ENCODE results near the gene DIP2C. TPM values are rescaled to one million over a fixed set of nuclear protein-coding genes. Genes with fewer than 3 reads are reported as not detected.
A peak's percentile ranks its signal among the peaks of the same experiment; 100 is the strongest.

The DIP2C gene
- total RNA-seq, 1 donor from 2014 or later = 38.5 TPM

- peak; percentile 47 for DNase-seq (ENCODE audit: low spot score)
Observed at GRCh38 chr10:557792-558328, 131.6 kb downstream of the DIP2C start.

GRCh38 chr10:556971-557637 lies 132.4 kb downstream of the DIP2C start:
- DNase-seq (ENCODE audit: low spot score) = no peak

- peak; percentile 59 for DNase-seq (ENCODE audit: low spot score)
Observed at GRCh38 chr10:555682-556350, 133.7 kb downstream of the DIP2C start.

DNA sequence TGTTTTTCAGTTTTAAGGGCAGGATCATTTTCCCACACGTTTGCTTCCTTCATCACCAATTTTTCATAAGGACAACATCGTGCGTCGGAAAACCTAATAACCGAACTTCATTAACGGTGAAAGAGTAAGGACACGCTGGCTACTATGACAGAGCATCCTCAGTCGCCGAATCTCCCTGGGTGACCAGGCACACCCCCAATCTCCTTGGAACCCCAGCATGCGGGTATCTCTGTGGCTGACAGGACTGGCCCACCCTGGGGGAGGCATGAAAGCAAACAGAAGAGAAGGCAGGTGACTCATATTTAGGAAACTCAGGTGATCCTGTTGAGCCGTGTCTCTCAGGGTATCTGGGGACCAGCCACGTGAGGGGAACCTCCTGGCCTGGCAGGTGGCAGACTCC lies 134.2 kb downstream of the DIP2C start:
- peak; percentile 59 for DNase-seq (ENCODE audit: low spot score)

DNA sequence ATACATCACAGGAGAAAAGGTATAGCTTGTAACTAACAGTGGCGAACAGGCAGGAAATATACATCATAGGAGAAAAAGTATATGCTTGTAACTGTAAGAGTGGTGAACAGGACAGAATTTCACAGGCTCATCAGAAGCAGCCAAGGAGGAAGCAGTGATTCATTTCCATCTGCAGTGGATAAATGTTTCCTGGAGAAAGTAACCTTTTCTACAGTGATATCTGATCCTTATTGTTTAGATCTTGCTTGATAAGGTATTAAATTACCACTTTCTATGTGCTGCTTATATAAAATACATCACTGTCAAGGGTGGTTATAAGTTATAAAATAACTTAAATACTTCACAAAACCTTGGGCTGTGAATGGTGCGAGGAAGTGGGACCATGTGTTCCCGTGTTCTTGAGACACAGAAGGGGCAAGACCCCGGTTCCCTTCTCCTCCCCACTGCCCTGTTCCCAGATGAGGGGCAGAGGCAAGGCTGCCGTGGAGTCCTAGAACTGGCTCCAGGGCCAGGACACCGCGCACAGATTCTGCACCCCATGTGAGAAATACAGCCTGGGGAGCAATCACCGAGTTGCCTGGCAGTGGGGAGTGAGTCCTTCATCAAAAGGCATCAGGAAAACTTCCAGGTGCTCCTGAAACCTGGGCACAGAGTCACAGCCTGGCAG lies 135.2 kb downstream of the DIP2C start:
- DNase-seq (ENCODE audit: low spot score) = peak; percentile 39

- peak; percentile 81 for DNase-seq (ENCODE audit: low spot score)
Observed at GRCh38 chr10:553233-553632, 136.2 kb downstream of the DIP2C start.

DNA sequence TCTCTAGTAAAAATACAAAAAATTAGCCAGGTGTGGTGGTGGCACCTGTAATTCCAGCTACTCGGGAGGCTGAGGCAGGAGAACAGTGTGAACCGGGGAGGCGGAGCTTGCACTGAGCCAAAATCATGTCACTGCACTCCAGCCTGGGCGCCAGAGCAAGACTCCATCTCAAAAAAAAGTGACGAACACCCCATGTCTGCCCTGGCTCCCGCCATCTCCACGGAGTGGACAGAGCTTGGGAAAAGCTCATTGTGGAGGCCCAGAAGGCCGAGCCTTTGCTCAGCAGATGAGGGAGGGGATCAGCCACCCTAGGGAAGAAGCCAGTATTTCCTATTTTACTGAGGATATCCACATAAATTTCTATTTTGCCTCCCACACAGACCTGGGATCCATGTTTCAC lies 136.8 kb downstream of the DIP2C start:
- DNase-seq (ENCODE audit: low spot score) = peak; percentile 71

GRCh38 chr10:551373-552252 lies 137.9 kb downstream of the DIP2C start:
- DNase-seq (ENCODE audit: low spot score) = peak; percentile 62

- peak; percentile 82 for DNase-seq (ENCODE audit: low spot score)
Observed at GRCh38 chr10:550665-551372, 138.6 kb downstream of the DIP2C start.

- peak; percentile 55 for DNase-seq (ENCODE audit: low spot score)
Observed at GRCh38 chr10:549391-549790, 140.1 kb downstream of the DIP2C start.

GRCh38 chr10:548238-548901 lies 141.1 kb downstream of the DIP2C start:
- peak; percentile 65 for DNase-seq (ENCODE audit: low spot score)

DNA sequence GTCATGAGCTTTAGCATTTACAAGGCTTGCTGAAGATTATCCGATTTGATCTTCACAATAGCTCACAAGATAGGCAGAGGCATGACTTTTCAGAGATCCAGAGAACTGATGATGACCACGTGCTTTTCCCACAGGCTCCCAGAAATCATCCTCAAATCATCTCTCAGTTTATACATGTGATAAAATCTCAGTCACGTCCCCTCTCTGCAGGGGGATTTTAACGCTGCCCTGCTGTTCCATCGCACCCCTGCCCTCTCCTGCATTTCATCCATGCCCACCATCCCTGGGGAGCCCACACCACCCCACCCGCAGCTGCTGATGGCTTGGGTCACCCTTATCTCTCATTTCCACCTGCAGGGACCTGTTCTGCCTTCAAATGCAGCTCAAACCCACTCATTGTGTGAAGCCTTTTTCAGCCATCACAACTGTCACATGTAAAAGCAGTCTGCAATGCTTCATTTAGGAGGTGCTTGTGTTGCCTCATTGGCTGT lies 141.8 kb downstream of the DIP2C start:
- peak; percentile 64 for DNase-seq (ENCODE audit: low spot score)

- DNase-seq (ENCODE audit: low spot score) = peak; percentile 76
Observed at GRCh38 chr10:546971-547590, 142.4 kb downstream of the DIP2C start.

DNA sequence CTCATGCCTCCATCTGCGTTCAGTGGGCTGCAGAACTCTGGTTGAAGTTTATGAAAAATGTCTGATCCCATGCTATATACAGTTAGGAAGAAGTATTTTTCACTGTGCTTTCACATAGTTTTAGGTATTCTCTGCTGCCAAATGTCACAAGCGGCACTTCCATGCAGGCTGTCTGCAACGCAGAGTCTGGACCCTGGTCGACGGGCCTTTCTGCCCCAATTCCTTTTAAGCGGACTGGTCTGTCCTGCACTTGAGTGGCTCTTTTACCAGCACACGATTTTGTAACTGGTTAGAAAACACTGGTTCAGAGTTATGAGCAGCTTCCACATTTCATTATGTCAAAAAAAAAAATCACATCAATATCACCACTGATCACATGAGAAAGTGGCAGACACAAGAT lies 143.0 kb downstream of the DIP2C start:
- DNase-seq (ENCODE audit: low spot score) = peak; percentile 26

DNA sequence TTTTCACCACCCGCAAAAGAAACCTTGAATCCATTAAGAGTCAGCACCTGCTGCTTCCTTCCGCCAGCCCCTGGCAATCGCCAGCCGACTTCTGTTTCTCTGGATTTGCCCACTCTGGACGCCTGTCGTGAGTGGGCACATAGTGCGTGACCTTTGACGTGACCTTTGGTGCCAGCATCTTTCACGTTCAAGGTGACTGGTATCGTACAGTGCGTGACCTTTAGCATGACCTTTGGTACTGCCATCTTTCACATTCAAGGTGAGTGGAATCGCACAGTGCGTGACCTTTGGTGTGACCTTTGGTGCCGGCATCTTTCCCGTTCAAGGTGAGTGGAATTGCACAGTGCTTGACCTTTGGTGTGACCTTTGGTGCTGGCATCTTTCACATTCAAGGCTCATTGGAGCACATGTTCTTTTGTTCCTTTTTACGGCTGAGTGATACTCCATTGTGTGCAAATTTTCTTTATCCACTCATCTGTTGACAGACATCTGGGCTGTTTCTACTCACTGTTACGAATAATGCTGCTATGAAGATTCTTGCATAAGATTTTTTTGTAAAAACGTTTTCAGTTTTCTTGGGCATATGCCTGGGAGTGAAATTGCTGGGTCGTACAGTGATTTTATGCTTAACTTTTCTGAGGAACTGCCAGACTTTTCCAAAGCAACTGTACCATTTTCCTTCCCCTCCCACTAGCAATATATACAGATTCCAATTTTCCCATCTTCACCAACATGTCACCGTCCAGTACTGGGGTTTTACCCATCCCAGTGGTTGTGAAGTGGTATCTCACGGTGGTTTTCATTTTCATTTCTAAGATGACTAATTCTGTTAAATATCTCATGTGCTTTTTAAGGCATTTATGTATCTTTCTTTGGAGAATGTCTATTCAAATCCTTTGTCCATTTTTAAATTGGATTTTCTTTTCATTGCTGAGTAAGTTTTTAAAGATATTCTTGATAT lies 145.3 kb downstream of the DIP2C start:
- DNase-seq (ENCODE audit: low spot score) = peak; percentile 57

DNA sequence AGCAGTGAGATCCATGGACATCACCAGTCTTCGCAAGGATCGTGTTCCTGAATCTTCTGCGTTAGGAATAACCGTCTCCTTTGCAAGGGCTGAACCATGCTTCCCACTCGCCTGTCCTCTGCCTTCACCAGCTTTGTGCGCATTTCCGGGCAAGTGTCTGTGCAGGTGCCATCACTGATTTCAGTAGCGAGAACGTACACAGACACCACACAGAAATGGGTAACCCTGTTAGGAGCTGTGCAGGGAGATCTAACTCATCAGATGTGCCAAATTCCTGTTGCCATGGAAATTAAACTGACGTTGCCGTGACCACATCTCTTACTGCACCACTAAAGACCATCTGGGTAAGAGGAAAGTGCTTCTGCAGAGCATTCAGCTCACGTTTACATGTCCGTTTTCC lies 146.3 kb downstream of the DIP2C start:
- DNase-seq (ENCODE audit: low spot score) = peak; percentile 9

DNA sequence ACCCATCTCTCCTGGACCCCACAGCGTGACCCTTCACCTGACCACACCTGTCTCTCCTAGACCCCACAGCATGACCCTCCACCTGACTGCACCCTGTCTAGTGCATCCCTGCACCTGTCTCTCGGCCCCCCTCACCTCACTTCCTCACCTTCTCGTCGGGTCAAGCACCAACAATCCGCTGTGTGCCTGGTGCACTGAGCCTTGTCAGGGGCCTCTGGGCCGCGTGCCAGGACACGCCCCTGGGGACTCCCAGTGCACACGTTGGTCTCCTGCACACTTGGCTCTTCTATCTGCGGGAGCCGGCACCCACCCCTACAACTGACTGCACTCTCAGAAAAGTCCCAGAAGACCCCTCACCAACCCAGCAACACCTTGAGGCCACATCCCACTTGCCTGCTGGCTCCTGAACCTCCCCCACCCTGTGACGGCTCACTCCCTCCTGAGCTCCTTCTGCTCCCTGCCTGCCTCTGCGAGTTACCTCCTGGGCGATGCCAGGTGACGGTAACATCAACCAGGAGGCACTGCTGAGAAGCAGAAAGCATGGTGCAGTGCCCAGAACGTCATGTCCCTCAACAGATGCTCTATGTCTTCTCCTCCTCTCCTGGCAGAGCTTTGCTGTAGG lies 147.6 kb downstream of the DIP2C start:
- DNase-seq (ENCODE audit: low spot score) = peak; percentile 81

GRCh38 chr10:541041-541440 lies 148.4 kb downstream of the DIP2C start:
- DNase-seq (ENCODE audit: low spot score) = peak; percentile 60
